GM23248 (cell line): Measurements from ENCODE around the gene CP.

Experiments used
- EZH2 ChIP-seq: fragments of 200-600 bp; sonication (generic); IDR thresholded peaks from 2 replicates; pipeline ENCODE4 v1.6.1; 2018; ENCODE audit warnings: antibody characterized with exemption, mild to moderate bottlenecking; ENCODE audit not compliant: insufficient read depth, poor library complexity, severe bottlenecking
- EZH2phosphoT487 ChIP-seq: fragments of 200-600 bp; sonication (generic); IDR thresholded peaks from 2 replicates; pipeline ENCODE4 v1.6.1; 2018; ENCODE audit warnings: antibody characterized with exemption, moderate library complexity, mild to moderate bottlenecking, low read depth; ENCODE audit not compliant: insufficient read depth

DNA sequence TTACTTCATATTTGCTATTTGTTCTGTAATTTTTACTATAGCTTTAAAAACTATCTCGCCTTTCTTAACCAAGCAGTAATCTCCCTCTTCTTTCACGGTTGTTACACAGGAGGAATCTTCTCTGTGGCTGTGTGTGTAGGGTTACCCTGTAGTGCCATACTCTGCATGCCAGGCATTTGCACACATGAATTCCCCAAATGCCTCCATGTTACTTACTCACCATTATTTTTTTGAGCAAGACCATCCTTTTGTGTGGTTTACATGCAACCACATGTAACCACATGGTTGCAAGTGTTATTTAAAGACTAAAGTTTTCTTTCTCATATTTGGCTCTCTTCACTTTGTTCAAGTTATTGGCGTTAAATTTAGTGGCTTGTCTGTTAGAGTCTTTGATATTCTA is 46.7 kb downstream of the CP start:
- no peak for TF ChIP-seq EZH2
- no peak for TF ChIP-seq EZH2phosphoT487
